ENCODE measurements around the gene CHST13. TPM values are rescaled to one million over a fixed set of nuclear protein-coding genes. Genes with fewer than 3 reads are reported as not detected.

Gene CHST13
- total RNA-seq, 1 donor from 2014 or later, result not detected

DNA sequence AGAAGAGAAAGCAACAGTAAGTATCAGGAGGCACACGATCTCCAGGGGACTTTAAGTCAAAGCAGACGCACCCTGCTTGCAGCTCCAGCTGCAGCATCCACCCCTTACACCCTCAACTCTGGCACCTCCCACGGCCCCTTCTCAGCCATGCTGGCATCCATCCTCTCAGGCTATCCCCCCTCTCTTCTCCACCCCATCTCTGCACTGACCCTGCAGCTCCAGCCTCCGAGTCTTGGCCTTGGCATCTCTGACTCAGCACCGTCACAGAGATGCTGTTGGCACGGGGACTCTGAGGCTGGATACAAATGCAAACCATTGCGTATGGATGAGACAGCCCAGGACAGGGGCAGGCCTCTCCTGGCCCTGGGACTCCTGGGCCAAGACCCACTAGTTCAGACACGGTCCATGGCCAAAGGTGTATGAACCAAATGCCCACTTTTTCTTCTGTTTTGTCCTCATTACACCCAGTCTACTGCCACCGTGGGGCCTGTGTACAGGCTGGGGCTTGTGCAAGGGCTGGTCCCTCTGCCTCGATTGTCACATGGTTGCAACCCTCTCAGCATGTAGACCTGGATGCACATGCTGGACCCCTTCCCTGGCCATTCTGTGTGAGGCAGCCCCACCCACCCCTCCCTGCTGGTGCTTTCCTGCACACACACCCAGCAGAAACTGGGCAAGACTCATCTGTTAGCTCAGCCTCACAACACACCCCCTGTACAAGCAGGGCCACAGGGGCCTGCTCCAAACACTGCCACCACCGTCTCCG is 29.6 kb upstream of the CHST13 start:
- no peaks in the 10 kb centered on the region for H3K9me3 Mint-ChIP-seq (ENCODE audit: low read depth)
- TF ChIP-seq, protein P1, sequence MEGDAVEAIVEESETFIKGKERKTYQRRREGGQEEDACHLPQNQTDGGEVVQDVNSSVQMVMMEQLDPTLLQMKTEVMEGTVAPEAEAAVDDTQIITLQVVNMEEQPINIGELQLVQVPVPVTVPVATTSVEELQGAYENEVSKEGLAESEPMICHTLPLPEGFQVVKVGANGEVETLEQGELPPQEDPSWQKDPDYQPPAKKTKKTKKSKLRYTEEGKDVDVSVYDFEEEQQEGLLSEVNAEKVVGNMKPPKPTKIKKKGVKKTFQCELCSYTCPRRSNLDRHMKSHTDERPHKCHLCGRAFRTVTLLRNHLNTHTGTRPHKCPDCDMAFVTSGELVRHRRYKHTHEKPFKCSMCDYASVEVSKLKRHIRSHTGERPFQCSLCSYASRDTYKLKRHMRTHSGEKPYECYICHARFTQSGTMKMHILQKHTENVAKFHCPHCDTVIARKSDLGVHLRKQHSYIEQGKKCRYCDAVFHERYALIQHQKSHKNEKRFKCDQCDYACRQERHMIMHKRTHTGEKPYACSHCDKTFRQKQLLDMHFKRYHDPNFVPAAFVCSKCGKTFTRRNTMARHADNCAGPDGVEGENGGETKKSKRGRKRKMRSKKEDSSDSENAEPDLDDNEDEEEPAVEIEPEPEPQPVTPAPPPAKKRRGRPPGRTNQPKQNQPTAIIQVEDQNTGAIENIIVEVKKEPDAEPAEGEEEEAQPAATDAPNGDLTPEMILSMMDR (IDR thresholded peaks at IDR 0.05), result no peak
- H3K36me3 Mint-ChIP-seq (ENCODE audit: low read depth), result no peaks in the 10 kb centered on the region
- peak overlapping the region; percentile 30 for H3K27ac Mint-ChIP-seq (ENCODE audit: unreplicated experiment)
- DNase-seq (ENCODE audit: low spot score), result peak; percentile 53
- H3K4me1 Mint-ChIP-seq (ENCODE audit: low read depth), result no peaks in the 10 kb centered on the region
- no peak overlapping the region for H3K4me3 Mint-ChIP-seq (ENCODE audit: unreplicated experiment)
- H3K27me3 Mint-ChIP-seq (ENCODE audit: low read depth), result peaks cover 4% of the 10 kb centered on the region

DNA sequence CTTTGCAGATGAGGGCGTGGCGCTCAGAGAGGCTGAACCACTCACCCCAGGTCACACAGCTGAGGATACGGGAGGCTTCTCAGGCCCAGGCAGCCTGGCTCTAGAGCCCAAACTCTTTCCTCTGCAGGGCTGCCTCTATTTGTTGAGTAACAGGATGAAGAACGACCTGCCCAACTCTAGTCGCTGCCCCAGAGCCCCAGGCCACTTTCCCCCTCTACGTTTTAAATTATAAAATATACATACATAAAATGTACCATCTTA is 29.1 kb upstream of the CHST13 start:
- TF ChIP-seq, protein P1 (IDR thresholded peaks at IDR 0.05), result no peak
- peak; percentile 72 for DNase-seq (ENCODE audit: low spot score)
- H3K4me3 Mint-ChIP-seq (ENCODE audit: unreplicated experiment), result no peak overlapping the region
- H3K27ac Mint-ChIP-seq (ENCODE audit: unreplicated experiment), result no peak overlapping the region
- H3K4me1 Mint-ChIP-seq (ENCODE audit: low read depth), result no peaks in the 10 kb centered on the region
- H3K36me3 Mint-ChIP-seq (ENCODE audit: low read depth), result no peaks in the 10 kb centered on the region
- H3K27me3 Mint-ChIP-seq (ENCODE audit: low read depth), result peaks cover 3% of the 10 kb centered on the region
- H3K9me3 Mint-ChIP-seq (ENCODE audit: low read depth), result no peaks in the 10 kb centered on the region

DNA sequence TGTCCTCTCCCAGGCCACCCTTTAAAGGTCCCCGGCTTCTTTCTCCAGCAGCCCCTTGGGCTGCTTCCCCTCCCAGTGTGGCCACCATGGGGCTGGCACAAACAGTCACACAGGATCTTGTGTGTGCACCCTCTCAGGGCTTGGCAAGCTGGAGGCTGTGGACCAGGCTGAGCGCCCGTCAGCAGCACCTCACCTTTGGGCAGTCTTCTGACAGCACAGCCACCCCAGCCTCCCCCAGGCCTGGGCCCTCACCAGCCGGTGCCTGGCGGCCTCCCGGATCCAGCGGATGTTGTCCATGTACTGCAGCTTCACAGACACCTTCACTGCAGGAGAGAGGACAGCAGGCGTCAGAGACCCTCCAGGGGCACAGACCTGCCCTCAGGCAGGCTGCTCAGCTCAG is 28.2 kb upstream of the CHST13 start:
- H3K27me3 Mint-ChIP-seq (ENCODE audit: low read depth), result peaks cover 3% of the 10 kb centered on the region
- peak; percentile 84 for DNase-seq (ENCODE audit: low spot score)
- no peaks in the 10 kb centered on the region for H3K36me3 Mint-ChIP-seq (ENCODE audit: low read depth)
- H3K4me1 Mint-ChIP-seq (ENCODE audit: low read depth), result no peaks in the 10 kb centered on the region
- no peak overlapping the region for H3K27ac Mint-ChIP-seq (ENCODE audit: unreplicated experiment)
- H3K4me3 Mint-ChIP-seq (ENCODE audit: unreplicated experiment), result no peak overlapping the region
- TF ChIP-seq, protein P1 (IDR thresholded peaks at IDR 0.05), result no peak
- H3K9me3 Mint-ChIP-seq (ENCODE audit: low read depth), result no peaks in the 10 kb centered on the region

DNA sequence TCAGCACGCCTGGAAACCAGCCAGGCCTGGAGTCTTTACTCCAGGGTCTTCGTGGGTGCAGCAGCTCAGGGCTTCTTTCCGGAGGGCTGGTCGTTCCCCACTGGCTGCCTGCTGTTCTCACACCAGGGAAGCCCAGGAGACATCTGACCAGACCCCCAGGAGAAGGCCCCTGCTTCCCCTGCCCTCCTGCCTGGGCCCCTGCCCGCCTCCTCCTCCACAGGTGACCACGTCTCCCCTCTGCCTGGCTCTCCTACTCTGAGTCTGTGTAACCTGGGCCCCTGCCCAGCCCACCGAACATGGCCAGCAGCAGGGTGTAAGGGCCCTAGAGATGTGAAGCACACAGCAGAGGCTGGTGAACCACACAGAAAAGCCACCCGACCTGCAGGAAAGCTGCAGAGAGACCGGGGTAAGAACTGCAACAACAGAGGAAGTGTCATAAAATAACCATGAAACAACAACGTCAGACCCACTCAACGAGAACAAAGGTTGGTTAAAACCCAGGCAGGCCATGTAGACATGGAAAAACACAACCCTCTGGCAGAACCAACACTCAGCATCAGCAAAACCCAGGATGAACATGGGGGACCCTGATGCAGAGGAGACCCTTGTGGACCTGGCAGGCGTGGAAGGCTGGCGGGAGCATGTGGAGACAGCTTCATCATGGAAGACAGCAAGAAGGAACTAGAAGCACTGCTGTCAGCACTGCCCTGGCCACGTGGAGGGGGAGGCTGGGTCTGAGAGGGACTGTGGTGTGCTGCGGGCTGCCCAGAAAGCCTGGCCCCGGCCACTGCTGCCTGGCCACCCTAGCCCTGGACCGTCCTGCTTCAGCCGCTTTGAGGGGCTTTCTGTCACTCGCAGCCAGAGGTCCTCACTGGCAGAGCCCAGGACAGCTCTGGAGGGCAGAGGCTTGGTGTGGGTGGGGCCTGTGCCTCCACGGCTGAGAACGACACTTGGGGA is 26.8 kb upstream of the CHST13 start:
- Mint-ChIP-seq H3K9me3 (ENCODE audit: low read depth) (no peaks in the 10 kb centered on the region), H3K27me3 (ENCODE audit: low read depth) (no peaks in the 10 kb centered on the region), H3K36me3 (ENCODE audit: low read depth) (no peaks in the 10 kb centered on the region), H3K27ac (ENCODE audit: unreplicated experiment) (no peak overlapping the region), H3K4me3 (ENCODE audit: unreplicated experiment) (no peak overlapping the region), H3K4me1 (ENCODE audit: low read depth) (no peaks in the 10 kb centered on the region)
- TF ChIP-seq, protein P1 (IDR thresholded peaks at IDR 0.05), result no peak
- no peak for DNase-seq (ENCODE audit: low spot score)

DNA sequence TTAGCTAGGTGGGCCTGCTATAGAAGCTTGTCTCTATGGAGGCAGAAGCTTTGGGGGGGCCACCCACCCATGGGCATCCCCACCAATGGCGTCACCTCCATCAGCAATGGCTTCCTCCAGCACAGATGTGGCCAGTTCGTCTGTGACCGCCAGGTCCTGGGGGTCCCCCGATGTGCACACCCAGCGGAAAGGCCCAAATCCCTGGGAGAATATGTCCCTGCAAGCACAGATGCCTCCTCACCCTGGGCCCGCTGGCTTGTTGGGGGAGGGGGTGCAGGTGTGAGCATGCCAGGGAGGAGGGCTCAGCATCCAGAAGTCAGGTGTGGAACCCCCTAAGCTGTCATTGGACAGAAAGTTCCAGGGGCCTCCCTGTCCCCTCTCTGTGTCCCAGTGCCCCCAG is 26.0 kb upstream of the CHST13 start:
- H3K36me3 Mint-ChIP-seq (ENCODE audit: low read depth), result no peaks in the 10 kb centered on the region
- no peak overlapping the region for H3K4me3 Mint-ChIP-seq (ENCODE audit: unreplicated experiment)
- no peaks in the 10 kb centered on the region for H3K4me1 Mint-ChIP-seq (ENCODE audit: low read depth)

More for the DNA sequence above, 26.0 kb upstream of the CHST13 start:
- no peak overlapping the region for H3K27ac Mint-ChIP-seq (ENCODE audit: unreplicated experiment)
- H3K27me3 Mint-ChIP-seq (ENCODE audit: low read depth), result no peaks in the 10 kb centered on the region
- TF ChIP-seq, protein P1 (IDR thresholded peaks at IDR 0.05), result no peak
- H3K9me3 Mint-ChIP-seq (ENCODE audit: low read depth), result no peaks in the 10 kb centered on the region
- no peak for DNase-seq (ENCODE audit: low spot score)

Measured in chondrocyte (in vitro differentiated cells).